ENCODE measurements around the gene EIF4A3. TPM values are rescaled to one million over a fixed set of nuclear protein-coding genes. Genes with fewer than 3 reads are reported as not detected.
A peak's percentile ranks its signal among the peaks of the same experiment; 100 is the strongest.

Gene EIF4A3
- total RNA-seq, 4 donors from 2014 or later: 37.0 to 74.5 (median 55.8) TPM

DNA sequence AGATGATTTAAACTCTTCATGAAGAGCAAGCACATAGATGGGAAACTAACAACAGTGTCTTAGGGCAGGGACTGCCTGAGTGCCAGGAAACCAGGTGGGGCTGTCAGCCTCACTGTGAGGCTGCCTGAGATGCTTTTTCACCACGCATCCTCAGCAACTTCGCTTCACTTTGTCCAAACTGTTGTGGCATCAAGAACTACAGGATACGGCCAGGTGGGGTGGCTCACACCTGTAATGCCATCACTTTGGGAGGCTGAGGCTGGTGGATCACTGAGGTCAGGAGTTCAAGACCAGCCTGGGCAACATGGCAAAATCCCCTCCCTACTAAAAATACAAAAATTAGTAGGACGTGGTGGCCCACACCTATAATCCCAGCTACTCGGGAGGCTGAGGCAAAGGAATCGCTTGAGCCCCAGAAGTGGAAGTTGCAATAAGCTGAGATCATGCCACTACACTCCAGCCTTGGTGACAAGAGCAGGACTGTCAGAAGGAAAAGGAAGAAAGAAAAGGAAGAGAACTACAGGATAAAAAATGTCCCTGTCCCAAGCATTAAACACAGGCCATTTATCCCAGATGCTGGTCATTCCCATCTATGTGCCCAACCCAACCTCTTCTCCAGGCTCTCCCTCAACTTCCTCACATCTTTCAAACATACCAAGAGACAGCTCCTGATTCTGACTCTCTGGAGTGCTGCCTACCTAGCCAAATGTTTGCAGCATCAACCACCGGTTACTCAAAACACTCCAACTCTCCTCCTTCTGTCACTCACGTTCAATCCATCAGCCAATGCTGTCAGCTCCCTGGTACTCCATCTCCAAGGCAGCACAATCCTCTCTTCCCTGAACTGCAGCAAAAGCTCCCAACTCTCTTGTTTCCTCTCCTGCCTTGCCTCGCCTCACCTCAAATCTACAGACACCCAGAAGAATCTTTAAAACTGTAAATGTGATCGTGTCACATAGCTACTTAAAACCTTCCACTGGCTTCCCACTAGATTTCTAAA is 1.6 kb downstream of the EIF4A3 start:
- no peak for DNase-seq
- H3K9me3 ChIP-seq: no peaks in the 10 kb centered on the region
- peak overlapping the region in 3 of 4 donors; percentile 87 to 100 (median 92) for H3K4me3 ChIP-seq
- H3K27me3 ChIP-seq: no peaks in the 10 kb centered on the region
- in situ Hi-C loops (cut with MboI; ENCODE audit: low pct_ligation_motif_present in 1 of 4, low pct_unique_long_range_greater_than_20kb in 1 of 4, low sequenced_read_pairs in 3 of 4) (no loop called here), intact Hi-C loops (cut with DNase I; ENCODE audit: low total_unique reads) (no loop called here)
- peak overlapping the region; percentile 92 to 99 (median 96) for H3K27ac ChIP-seq
- peaks cover 11 to 28% (median 19%) of the 10 kb centered on the region in 4 donors for H3K4me1 ChIP-seq
- TF ChIP-seq, protein P1, sequence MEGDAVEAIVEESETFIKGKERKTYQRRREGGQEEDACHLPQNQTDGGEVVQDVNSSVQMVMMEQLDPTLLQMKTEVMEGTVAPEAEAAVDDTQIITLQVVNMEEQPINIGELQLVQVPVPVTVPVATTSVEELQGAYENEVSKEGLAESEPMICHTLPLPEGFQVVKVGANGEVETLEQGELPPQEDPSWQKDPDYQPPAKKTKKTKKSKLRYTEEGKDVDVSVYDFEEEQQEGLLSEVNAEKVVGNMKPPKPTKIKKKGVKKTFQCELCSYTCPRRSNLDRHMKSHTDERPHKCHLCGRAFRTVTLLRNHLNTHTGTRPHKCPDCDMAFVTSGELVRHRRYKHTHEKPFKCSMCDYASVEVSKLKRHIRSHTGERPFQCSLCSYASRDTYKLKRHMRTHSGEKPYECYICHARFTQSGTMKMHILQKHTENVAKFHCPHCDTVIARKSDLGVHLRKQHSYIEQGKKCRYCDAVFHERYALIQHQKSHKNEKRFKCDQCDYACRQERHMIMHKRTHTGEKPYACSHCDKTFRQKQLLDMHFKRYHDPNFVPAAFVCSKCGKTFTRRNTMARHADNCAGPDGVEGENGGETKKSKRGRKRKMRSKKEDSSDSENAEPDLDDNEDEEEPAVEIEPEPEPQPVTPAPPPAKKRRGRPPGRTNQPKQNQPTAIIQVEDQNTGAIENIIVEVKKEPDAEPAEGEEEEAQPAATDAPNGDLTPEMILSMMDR (IDR thresholded peaks at IDR 0.05): no peak
- TF ChIP-seq POLR2AphosphoS5 (IDR thresholded peaks at IDR 0.05) (no peak), EP300 (IDR thresholded peaks at IDR 0.05; ENCODE audit: low read depth) (no peak), POLR2A (IDR thresholded peaks at IDR 0.05) (no peak)
- peaks cover 0 to 31% (median 12%) of the 10 kb centered on the region in 4 donors for H3K36me3 ChIP-seq
- 43 to 44% methylated on average over 10 of the region's 10 CpGs for WGBS, 2 donors (ENCODE audit: low coverage in 1 of 2)

- Histone ChIP-seq H3K36me3 (peaks cover 0 to 46% (median 21%) of the 10 kb centered on the region in 4 donors), H3K27me3 (no peaks in the 10 kb centered on the region), H3K9me3 (no peaks in the 10 kb centered on the region), H3K4me3 (no peak overlapping the region), H3K27ac (no peak overlapping the region), H3K4me1 (peaks cover 11 to 29% (median 15%) of the 10 kb centered on the region in 4 donors)
- no peak for DNase-seq
- WGBS, 2 donors (ENCODE audit: low coverage in 1 of 2): 93 to 94% methylated on average over 3 to 6 of the region's 6 CpGs
- TF ChIP-seq POLR2A (IDR thresholded peaks at IDR 0.05) (no peak), POLR2AphosphoS5 (IDR thresholded peaks at IDR 0.05) (no peak), EP300 (IDR thresholded peaks at IDR 0.05; ENCODE audit: low read depth) (no peak)
- TF ChIP-seq, protein P1 (IDR thresholded peaks at IDR 0.05): no peak
- intact Hi-C loops (cut with DNase I; ENCODE audit: low total_unique reads): no loop called here
- in situ Hi-C loops (cut with MboI; ENCODE audit: low pct_ligation_motif_present in 1 of 4, low pct_unique_long_range_greater_than_20kb in 1 of 4, low sequenced_read_pairs in 3 of 4): no loop called here
Observed at GRCh38 chr17:80142929-80143328, 4.0 kb downstream of the EIF4A3 start.

GRCh38 chr17:80141463-80142165 is 5.3 kb downstream of the EIF4A3 start:
- Histone ChIP-seq H3K27ac (no peak overlapping the region), H3K9me3 (no peaks in the 10 kb centered on the region), H3K4me1 (peaks cover 11 to 27% (median 14%) of the 10 kb centered on the region in 4 donors), H3K27me3 (no peaks in the 10 kb centered on the region), H3K4me3 (no peak overlapping the region), H3K36me3 (peaks cover 0 to 59% (median 25%) of the 10 kb centered on the region in 4 donors)
- TF ChIP-seq POLR2A (IDR thresholded peaks at IDR 0.05) (no peak), EP300 (IDR thresholded peaks at IDR 0.05; ENCODE audit: low read depth) (no peak), POLR2AphosphoS5 (IDR thresholded peaks at IDR 0.05) (no peak)
- TF ChIP-seq, protein P1 (IDR thresholded peaks at IDR 0.05): no peak
- intact Hi-C loops (cut with DNase I; ENCODE audit: low total_unique reads) (no loop called here), in situ Hi-C loops (cut with MboI; ENCODE audit: low pct_ligation_motif_present in 1 of 4, low pct_unique_long_range_greater_than_20kb in 1 of 4, low sequenced_read_pairs in 3 of 4) (no loop called here)
- DNase-seq: no peak
- 90 to 92% methylated on average over 2 to 7 of the region's 7 CpGs for WGBS, 2 donors (ENCODE audit: low coverage in 1 of 2)

Measured in transverse colon (tissue), 4 donors.